ENCODE measurements around the gene MAST2. TPM values are rescaled to one million over a fixed set of nuclear protein-coding genes. Genes with fewer than 3 reads are reported as not detected.
A peak's percentile ranks its signal among the peaks of the same experiment; 100 is the strongest.
"Not testable (repeated sequence)": the region's sequence is repeated elsewhere in the genome, so short reads cannot be mapped to it uniquely, and the experiment has no call there.

The MAST2 gene
- total RNA-seq, 1 experiment from 2014 or later, result 41.9 TPM

DNA sequence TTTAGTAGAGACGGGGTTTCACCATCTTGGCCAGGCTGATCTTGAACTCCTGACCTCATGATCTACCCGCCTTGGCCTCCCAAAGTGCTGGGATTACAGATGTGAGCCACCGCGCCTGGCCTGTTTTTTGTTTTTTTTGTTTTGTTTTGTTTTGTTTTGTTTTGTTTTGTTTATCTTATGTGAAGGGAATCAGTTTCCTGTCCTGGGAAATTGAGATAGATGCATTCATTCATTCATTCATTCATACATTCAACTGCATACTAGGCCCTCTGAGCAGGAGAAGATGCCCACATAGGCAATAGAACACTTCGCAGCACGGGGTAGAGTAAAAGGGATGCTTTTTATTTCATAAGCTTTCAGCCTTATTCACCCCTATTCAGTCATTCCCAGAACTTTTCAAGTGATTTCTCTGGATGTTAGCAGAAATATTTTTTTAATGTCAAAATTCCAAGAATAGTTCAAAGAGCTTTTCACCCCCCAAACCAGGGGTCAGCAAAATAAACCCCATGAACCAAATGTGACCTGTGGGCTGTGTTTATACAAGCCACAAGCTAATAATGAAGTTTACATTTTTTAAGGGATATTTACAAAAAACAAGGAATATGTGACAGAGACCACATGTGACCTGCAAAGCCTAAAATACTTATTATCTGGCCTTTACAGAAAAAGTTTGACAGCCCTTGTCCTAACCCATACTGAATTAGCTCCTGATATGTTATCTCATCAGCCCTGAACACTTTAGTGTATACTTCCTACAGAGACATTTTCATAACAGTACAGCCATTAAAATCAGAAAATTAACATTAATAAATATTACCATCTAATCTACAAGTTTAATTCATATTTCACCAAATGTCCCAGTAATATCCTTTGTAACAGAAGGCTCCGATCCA lies 127.1 kb downstream of the MAST2 start:
- peaks cover 33 to 62% of the 10 kb centered on the region in 2 experiments for H3K4me1 ChIP-seq (ENCODE audit: control insufficient read depth in 1 of 2, insufficient read depth in 2 of 2, low read length in 2 of 2)
- RAD21 ChIA-PET (ENCODE audit: low non-redundant PET in 1 of 2, low total read pairs in 2 of 2, uncharacterized antibody in 2 of 2, unreplicated experiment in 2 of 2), result no interaction called here
- H3K9me2 ChIP-seq (ENCODE audit: insufficient read depth), result no peaks in the 10 kb centered on the region
- peak overlapping the region; percentile 62 for H3K4me2 ChIP-seq (ENCODE audit: low read length)
- no peaks in the 10 kb centered on the region for H3K9me3 ChIP-seq (ENCODE audit: control insufficient read depth in 1 of 2, insufficient read depth in 1 of 2, low read depth in 1 of 2, low read length in 2 of 2)
- no peak overlapping the region for H3K4me3 ChIP-seq (replicated peaks in 1 of 2; ENCODE audit: low read depth in 1 of 2, low read length in 2 of 2)
- no peak for TF ChIP-seq CBX3 (IDR thresholded peaks at IDR 0.05; ENCODE audit: low read depth)
- TF ChIP-seq ZNF274 (IDR thresholded peaks at IDR 0.05; ENCODE audit: low read depth, low read length), result no peak
- no peak for TF ChIP-seq EGR1 (IDR thresholded peaks at IDR 0.05; ENCODE audit: low read depth)
- TF ChIP-seq EZH2 (IDR thresholded peaks at IDR 0.05), result no peak
- TF ChIP-seq FOSL1 (IDR thresholded peaks at IDR 0.05; ENCODE audit: low read depth), result no peak
- TF ChIP-seq TCF7L2 (IDR thresholded peaks at IDR 0.05; ENCODE audit: borderline replicate concordance, extremely low read depth, insufficient read depth, insufficient read length), result no peak
- TF ChIP-seq ATF3 (IDR thresholded peaks at IDR 0.05), result no peak
- TF ChIP-seq SIN3A (IDR thresholded peaks at IDR 0.05; ENCODE audit: low read depth), result no peak
- TF ChIP-seq RAD21 (IDR thresholded peaks at IDR 0.05; ENCODE audit: low read depth), result no peak
- TF ChIP-seq SP1 (IDR thresholded peaks at IDR 0.05; ENCODE audit: low read depth), result no peak
- TF ChIP-seq EZH2phosphoT487 (IDR thresholded peaks at IDR 0.05; ENCODE audit: borderline replicate concordance), result no peak
- TF ChIP-seq, protein P1, sequence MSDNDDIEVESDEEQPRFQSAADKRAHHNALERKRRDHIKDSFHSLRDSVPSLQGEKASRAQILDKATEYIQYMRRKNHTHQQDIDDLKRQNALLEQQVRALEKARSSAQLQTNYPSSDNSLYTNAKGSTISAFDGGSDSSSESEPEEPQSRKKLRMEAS (IDR thresholded peaks at IDR 0.05), result no peak
- TF ChIP-seq REST (IDR thresholded peaks at IDR 0.05; ENCODE audit: low read depth), result no peak
- no peak for TF ChIP-seq CEBPB (IDR thresholded peaks at IDR 0.05; ENCODE audit: low read depth)
- TF ChIP-seq ZFX (IDR thresholded peaks at IDR 0.05), result no peak
- no peak for TF ChIP-seq POLR2AphosphoS5 (IDR thresholded peaks at IDR 0.05; ENCODE audit: low read depth, low read length)
- H3K9ac ChIP-seq (ENCODE audit: low read length), result peak overlapping the region; percentile 39; the same call in 1 of the 2 replicates
- no peak for ATAC-seq
- no peaks in the 10 kb centered on the region for H3K27me3 ChIP-seq (ENCODE audit: insufficient read depth, low read length)
- no TSS peak for BruUV-seq (replicated peaks)
- POLR2A ChIA-PET, result no interaction called here
- H3K27ac ChIP-seq (ENCODE audit: low read depth, low read length), result peak overlapping the region; percentile 73; the same call in 1 of the 2 replicates
- CTCF ChIA-PET, result no interaction called here
- no peaks in the 10 kb centered on the region for H4K20me1 ChIP-seq (ENCODE audit: insufficient read depth)
- no peak for DNase-seq (ENCODE audit: low read depth, low spot score)
- no peaks in the 10 kb centered on the region for H3K36me3 ChIP-seq (ENCODE audit: control insufficient read depth in 1 of 2, insufficient read depth in 2 of 2, low read length in 2 of 2)
- H2AFZ ChIP-seq (ENCODE audit: low read depth, low read length, poor library complexity, severe bottlenecking), result no peak overlapping the region
- intact Hi-C loops (cut with micrococcal nuclease), result no loop called here
- H3K79me2 ChIP-seq (ENCODE audit: insufficient read depth, low read length), result peaks cover 20% of the 10 kb centered on the region

DNA sequence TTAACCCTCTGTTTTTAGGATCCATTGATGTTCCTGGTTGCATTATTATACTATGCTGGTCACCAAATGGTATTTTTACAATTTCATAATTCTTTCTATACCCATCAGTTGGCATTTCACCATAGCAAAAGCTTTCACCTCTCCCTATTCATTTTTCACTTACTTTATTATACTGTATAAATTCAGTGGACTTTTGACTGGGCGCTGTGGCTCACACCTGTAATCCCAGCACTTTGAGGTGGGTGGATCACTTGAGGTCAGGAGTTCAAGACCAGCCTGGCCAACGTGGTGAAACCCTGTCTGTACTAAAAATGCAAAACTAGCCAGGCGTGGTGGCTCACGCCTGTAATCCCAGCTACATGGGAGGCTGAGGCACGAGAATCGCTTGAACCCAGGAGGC lies 128.8 kb downstream of the MAST2 start:
- H3K9ac ChIP-seq (ENCODE audit: low read length); H2AFZ ChIP-seq (ENCODE audit: low read depth, low read length, poor library complexity, severe bottlenecking); RAD21 ChIA-PET (ENCODE audit: low non-redundant PET in 1 of 2, low total read pairs in 2 of 2, uncharacterized antibody in 2 of 2, unreplicated experiment in 2 of 2); H4K20me1 ChIP-seq (ENCODE audit: insufficient read depth); H3K27me3 ChIP-seq (ENCODE audit: insufficient read depth, low read length); H3K36me3 ChIP-seq (ENCODE audit: control insufficient read depth in 1 of 2, insufficient read depth in 2 of 2, low read length in 2 of 2); ATAC-seq; H3K4me3 ChIP-seq (replicated peaks in 1 of 2; ENCODE audit: low read depth in 1 of 2, low read length in 2 of 2); DNase-seq (ENCODE audit: low read depth, low spot score); CTCF ChIA-PET; H3K27ac ChIP-seq (ENCODE audit: low read depth, low read length); BruUV-seq (replicated peaks); intact Hi-C loops (cut with micrococcal nuclease); H3K4me2 ChIP-seq (ENCODE audit: low read length); H3K9me2 ChIP-seq (ENCODE audit: insufficient read depth); POLR2A ChIA-PET; H3K9me3 ChIP-seq (ENCODE audit: control insufficient read depth in 1 of 2, insufficient read depth in 1 of 2, low read depth in 1 of 2, low read length in 2 of 2): not testable (repeated sequence)
- Histone ChIP-seq H3K79me2 (ENCODE audit: insufficient read depth, low read length) (peaks cover 24% of the 10 kb centered on the region), H3K4me1 (ENCODE audit: control insufficient read depth in 1 of 2, insufficient read depth in 2 of 2, low read length in 2 of 2) (peaks cover 31 to 51% of the 10 kb centered on the region in 2 experiments)
